ENCODE data around the gene ZBTB47. TPM values are rescaled to one million over a fixed set of nuclear protein-coding genes. Genes with fewer than 3 reads are reported as not detected.

Gene ZBTB47
- polyA plus RNA-seq, 3 donors, result 14.5 to 15.6 (median 15.2) TPM

GRCh38 chr3:42664438-42664803, 10.9 kb downstream of the ZBTB47 start:
- no peak for DNase-seq (ENCODE audit: low read depth in 3 of 3, low spot score in 2 of 3)

- DNase-seq (ENCODE audit: low read depth in 3 of 3, low spot score in 2 of 3), result no peak
Measured at GRCh38 chr3:42665050-42665878, 11.8 kb downstream of the ZBTB47 start.

- DNase-seq (ENCODE audit: low read depth in 3 of 3, low spot score in 2 of 3), result no peak
Measured at GRCh38 chr3:42666022-42666421, 12.5 kb downstream of the ZBTB47 start.

GRCh38 chr3:42666577-42666998, 13.1 kb downstream of the ZBTB47 start:
- DNase-seq (ENCODE audit: low read depth in 3 of 3, low spot score in 2 of 3), result no peak

GRCh38 chr3:42667096-42667522, 13.6 kb downstream of the ZBTB47 start:
- DNase-seq (ENCODE audit: low read depth in 3 of 3, low spot score in 2 of 3), result no peak

- DNase-seq (ENCODE audit: low read depth in 3 of 3, low spot score in 2 of 3), result no peak
Measured at GRCh38 chr3:42667523-42668412, 14.3 kb downstream of the ZBTB47 start.

GRCh38 chr3:42668413-42668760, 14.9 kb downstream of the ZBTB47 start:
- no peak for DNase-seq (ENCODE audit: low read depth in 3 of 3, low spot score in 2 of 3)

GRCh38 chr3:42668793-42669217, 15.3 kb downstream of the ZBTB47 start:
- no peak for DNase-seq (ENCODE audit: low read depth in 3 of 3, low spot score in 2 of 3)

GRCh38 chr3:42670051-42670576, 16.6 kb downstream of the ZBTB47 start:
- DNase-seq (ENCODE audit: low read depth in 3 of 3, low spot score in 2 of 3), result no peak

GRCh38 chr3:42670670-42671069, 17.2 kb downstream of the ZBTB47 start:
- no peak for DNase-seq (ENCODE audit: low read depth in 3 of 3, low spot score in 2 of 3)

GRCh38 chr3:42672515-42672914, 19.0 kb downstream of the ZBTB47 start:
- no peak for DNase-seq (ENCODE audit: low read depth in 3 of 3, low spot score in 2 of 3)

GRCh38 chr3:42673082-42673481, 19.6 kb downstream of the ZBTB47 start:
- DNase-seq (ENCODE audit: low read depth in 3 of 3, low spot score in 2 of 3), result no peak

- no peak for DNase-seq (ENCODE audit: low read depth in 3 of 3, low spot score in 2 of 3)
Measured at GRCh38 chr3:42674146-42674545, 20.6 kb downstream of the ZBTB47 start.

GRCh38 chr3:42675909-42676308, 22.4 kb downstream of the ZBTB47 start:
- no peak for DNase-seq (ENCODE audit: low read depth in 3 of 3, low spot score in 2 of 3)

- no peak for DNase-seq (ENCODE audit: low read depth in 3 of 3, low spot score in 2 of 3)
Measured at GRCh38 chr3:42678447-42678846, 24.9 kb downstream of the ZBTB47 start.

GRCh38 chr3:42680271-42680670, 26.8 kb downstream of the ZBTB47 start:
- no peak for DNase-seq (ENCODE audit: low read depth in 3 of 3, low spot score in 2 of 3)

GRCh38 chr3:42680806-42681205, 27.3 kb downstream of the ZBTB47 start:
- no peak for DNase-seq (ENCODE audit: low read depth in 3 of 3, low spot score in 2 of 3)

GRCh38 chr3:42681361-42682038, 28.0 kb downstream of the ZBTB47 start:
- DNase-seq (ENCODE audit: low read depth in 3 of 3, low spot score in 2 of 3), result no peak

- no peak for DNase-seq (ENCODE audit: low read depth in 3 of 3, low spot score in 2 of 3)
Measured at GRCh38 chr3:42682301-42683070, 29.0 kb downstream of the ZBTB47 start.

Measured in right renal cortex interstitium (tissue), 3 donors.